Measurements from ENCODE around the gene ASB18.

DNA sequence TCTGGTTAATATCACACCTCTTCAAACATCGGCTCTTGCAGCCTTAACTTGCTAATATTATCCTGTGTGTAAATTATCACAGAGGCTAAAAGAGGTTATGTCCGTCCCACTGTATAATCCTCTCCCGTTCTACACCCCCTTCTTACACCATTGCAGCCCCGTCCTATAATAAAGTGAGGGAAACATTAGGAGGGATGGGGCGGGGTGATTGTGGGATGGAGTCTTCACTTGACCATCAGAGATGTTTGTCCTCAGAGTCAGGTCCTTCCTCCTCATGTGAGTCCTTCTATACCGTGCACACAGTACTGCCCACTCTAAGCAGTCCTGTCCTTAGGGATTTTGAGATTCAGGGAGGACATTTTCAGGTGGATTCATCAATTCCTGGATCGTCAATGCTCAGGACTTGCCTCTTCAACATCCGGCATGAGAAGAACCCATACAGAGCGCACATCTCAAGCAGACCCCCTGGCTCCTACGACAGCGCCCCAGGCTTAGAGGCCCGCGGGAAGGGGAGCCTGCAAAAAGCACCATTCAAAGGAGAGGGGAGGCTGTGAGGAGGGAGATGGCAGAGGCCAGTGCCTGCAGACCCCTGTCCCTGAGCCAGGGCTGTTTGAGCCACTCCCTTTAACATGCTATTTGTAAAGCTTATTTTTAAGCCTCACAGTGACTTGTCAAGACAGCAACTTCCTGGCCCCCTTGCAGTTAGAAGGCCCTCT lies 42.8 kb upstream of the ASB18 start:
- TF ChIP-seq, protein P1, sequence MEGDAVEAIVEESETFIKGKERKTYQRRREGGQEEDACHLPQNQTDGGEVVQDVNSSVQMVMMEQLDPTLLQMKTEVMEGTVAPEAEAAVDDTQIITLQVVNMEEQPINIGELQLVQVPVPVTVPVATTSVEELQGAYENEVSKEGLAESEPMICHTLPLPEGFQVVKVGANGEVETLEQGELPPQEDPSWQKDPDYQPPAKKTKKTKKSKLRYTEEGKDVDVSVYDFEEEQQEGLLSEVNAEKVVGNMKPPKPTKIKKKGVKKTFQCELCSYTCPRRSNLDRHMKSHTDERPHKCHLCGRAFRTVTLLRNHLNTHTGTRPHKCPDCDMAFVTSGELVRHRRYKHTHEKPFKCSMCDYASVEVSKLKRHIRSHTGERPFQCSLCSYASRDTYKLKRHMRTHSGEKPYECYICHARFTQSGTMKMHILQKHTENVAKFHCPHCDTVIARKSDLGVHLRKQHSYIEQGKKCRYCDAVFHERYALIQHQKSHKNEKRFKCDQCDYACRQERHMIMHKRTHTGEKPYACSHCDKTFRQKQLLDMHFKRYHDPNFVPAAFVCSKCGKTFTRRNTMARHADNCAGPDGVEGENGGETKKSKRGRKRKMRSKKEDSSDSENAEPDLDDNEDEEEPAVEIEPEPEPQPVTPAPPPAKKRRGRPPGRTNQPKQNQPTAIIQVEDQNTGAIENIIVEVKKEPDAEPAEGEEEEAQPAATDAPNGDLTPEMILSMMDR (IDR thresholded peaks at IDR 0.05 in 8 of 11, conservative IDR thresholded peaks at IDR 0.05 in 3 of 11) = no peak
- TF ChIP-seq POLR2A (IDR thresholded peaks at IDR 0.05) = no peak
